Osteoblast (primary cell): ENCODE measurements around the gene LSMEM2. TPM values are rescaled to one million over a fixed set of nuclear protein-coding genes. Genes with fewer than 3 reads are reported as not detected.
A peak's percentile ranks its signal among the peaks of the same experiment; 100 is the strongest.

Experiments used
- DNase-seq: peaks from one replicate; pipeline ENCODE4 v3.0.0; 2011; ENCODE audit warnings: low spot score, mixed read lengths; ENCODE audit not compliant: insufficient read length; ENCODE audit errors: missing footprints
- H2AFZ ChIP-seq: 2 replicates; pipeline ENCODE4 v1.6.0; 2011; ENCODE audit warnings: mild to moderate bottlenecking, low read length
- H3K27ac ChIP-seq: 2 replicates; pipeline ENCODE4 v1.5.1; 2011; ENCODE audit warnings: mild to moderate bottlenecking, low read depth, low read length, moderate library complexity
- H3K27me3 ChIP-seq: 2 replicates; pipeline ENCODE4 v1.6.0; 2012; ENCODE audit warnings: mild to moderate bottlenecking, control low read depth, inconsistent platforms, low read length, moderate library complexity; ENCODE audit not compliant: insufficient read depth
- H3K36me3 ChIP-seq: 2 replicates; pipeline ENCODE4 v1.5.1; 2011; ENCODE audit warnings: mild to moderate bottlenecking, low read length, control low read depth, moderate library complexity; ENCODE audit not compliant: insufficient read depth
- H3K4me1 ChIP-seq: 2 replicates; pipeline ENCODE4 v1.5.1; 2011; ENCODE audit warnings: mild to moderate bottlenecking, low read length, control low read depth, moderate library complexity; ENCODE audit not compliant: insufficient read depth
- H3K4me2 ChIP-seq: 2 replicates; pipeline ENCODE4 v1.6.0; 2011; ENCODE audit warnings: mild to moderate bottlenecking, low read length; ENCODE audit not compliant: insufficient read depth
- H3K4me3 ChIP-seq: fragments of 200-600 bp; sonication (generic); 3 replicates; pipeline ENCODE4 v1.5.1; 2012; ENCODE audit warnings: mild to moderate bottlenecking, low read length, inconsistent platforms; ENCODE audit not compliant: insufficient read depth
- H3K79me2 ChIP-seq: 2 replicates; pipeline ENCODE4 v1.6.0; 2012; ENCODE audit warnings: mild to moderate bottlenecking, low read length, control low read depth, inconsistent platforms; ENCODE audit not compliant: insufficient read depth
- H3K9me3 ChIP-seq: 2 replicates; pipeline ENCODE4 v1.5.1; 2011; ENCODE audit warnings: low read depth, low read length, control low read depth
- H4K20me1 ChIP-seq: 2 replicates; pipeline ENCODE4 v1.6.0; 2012; ENCODE audit warnings: mild to moderate bottlenecking, low read length, control low read depth; ENCODE audit not compliant: insufficient read depth
- total RNA-seq: library from RNA; depleted of rRNA; stranded (reverse); fragments of >200 nt; gene quantifications from 2 replicates; pipeline ENCODE4 v1.2.3, GENCODE V29; 2012
- TF ChIP-seq, protein P1 (sequence below): IDR thresholded peaks from 2 replicates; pipeline ENCODE4 v1.5.1; 2011; ENCODE audit warnings: mild to moderate bottlenecking, low read depth, low read length, moderate library complexity; ENCODE audit errors: extremely low read depth

LSMEM2 gene
- total RNA-seq, 1 donor, result not detected

DNA sequence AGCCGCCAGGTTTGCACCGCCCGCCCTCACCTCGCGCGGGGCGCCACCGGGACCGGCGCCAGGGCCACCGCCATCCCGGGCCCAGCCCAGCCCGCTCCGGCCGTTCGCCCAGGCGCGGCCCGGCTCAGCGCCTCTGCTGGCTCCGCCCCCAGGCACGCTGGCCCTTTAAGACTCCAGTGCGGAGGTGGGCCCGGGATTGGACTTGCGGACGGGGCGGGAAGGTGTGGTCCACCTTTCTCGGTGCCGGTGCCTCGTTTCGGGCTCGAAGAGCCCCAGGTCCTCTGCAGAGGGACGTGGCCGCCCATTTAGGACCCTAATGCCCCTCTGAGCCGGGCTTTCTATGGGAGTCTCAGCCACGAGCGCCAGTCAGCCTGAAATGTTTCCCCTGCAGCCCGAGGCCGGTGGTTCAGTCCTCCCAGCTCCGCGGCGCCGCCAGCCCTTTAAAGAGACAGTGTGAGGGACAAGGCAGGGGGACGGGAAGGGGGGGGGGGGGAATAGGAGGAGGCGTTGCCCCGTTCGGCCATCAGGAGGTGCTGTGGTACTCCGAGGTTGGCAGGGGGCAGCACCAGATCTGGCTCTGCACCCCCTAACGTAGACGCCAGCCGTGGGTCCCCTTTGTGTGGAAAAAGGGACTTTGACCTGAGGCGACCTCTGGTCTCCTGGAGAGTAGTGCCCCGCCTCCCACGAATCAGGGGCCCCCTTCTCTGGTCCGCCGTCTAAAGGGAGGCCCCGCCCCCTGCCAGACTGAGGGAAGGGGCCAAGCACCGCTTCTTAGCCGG lies 42.6 kb downstream of the LSMEM2 start:
- Histone ChIP-seq H3K9me3 (no peaks in the 10 kb centered on the region), H3K36me3 (peaks cover 40% of the 10 kb centered on the region), H3K27me3 (no peaks in the 10 kb centered on the region), H3K79me2 (peaks cover 36% of the 10 kb centered on the region), H3K4me3 (peak overlapping the region; percentile 91), H3K4me2 (peak overlapping the region; percentile 99), H4K20me1 (peaks cover 36% of the 10 kb centered on the region), H3K27ac (peak overlapping the region; percentile 99), H2AFZ (peak overlapping the region; percentile 99), H3K4me1 (peaks cover 14% of the 10 kb centered on the region)
- TF ChIP-seq, protein P1, sequence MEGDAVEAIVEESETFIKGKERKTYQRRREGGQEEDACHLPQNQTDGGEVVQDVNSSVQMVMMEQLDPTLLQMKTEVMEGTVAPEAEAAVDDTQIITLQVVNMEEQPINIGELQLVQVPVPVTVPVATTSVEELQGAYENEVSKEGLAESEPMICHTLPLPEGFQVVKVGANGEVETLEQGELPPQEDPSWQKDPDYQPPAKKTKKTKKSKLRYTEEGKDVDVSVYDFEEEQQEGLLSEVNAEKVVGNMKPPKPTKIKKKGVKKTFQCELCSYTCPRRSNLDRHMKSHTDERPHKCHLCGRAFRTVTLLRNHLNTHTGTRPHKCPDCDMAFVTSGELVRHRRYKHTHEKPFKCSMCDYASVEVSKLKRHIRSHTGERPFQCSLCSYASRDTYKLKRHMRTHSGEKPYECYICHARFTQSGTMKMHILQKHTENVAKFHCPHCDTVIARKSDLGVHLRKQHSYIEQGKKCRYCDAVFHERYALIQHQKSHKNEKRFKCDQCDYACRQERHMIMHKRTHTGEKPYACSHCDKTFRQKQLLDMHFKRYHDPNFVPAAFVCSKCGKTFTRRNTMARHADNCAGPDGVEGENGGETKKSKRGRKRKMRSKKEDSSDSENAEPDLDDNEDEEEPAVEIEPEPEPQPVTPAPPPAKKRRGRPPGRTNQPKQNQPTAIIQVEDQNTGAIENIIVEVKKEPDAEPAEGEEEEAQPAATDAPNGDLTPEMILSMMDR, result peak; percentile 14
- DNase-seq, result peak; percentile 100

DNA sequence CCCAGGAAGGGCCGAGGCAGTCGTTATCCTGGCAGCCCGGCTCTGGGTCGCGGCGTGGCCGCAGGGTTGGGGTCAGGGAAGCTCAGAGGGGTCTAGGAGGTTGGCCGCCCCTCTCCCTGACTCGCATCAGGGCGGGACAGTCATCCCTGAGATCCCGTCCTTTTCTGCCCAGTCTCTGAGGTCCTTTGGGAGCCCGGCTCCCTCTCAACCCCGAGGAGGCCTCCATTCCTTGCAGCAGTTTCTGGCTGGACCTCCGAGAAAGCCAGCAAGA lies 43.2 kb downstream of the LSMEM2 start:
- peaks cover 15% of the 10 kb centered on the region for H3K4me1 ChIP-seq
- H3K27me3 ChIP-seq, result no peaks in the 10 kb centered on the region
- peaks cover 37% of the 10 kb centered on the region for H4K20me1 ChIP-seq
- TF ChIP-seq, protein P1, result no peak
- H3K36me3 ChIP-seq, result peaks cover 38% of the 10 kb centered on the region
- H3K4me2 ChIP-seq, result peak overlapping the region; percentile 99
- peak overlapping the region; percentile 89 for H2AFZ ChIP-seq
- peaks cover 41% of the 10 kb centered on the region for H3K79me2 ChIP-seq
- no peak overlapping the region for H3K27ac ChIP-seq
- H3K9me3 ChIP-seq, result no peaks in the 10 kb centered on the region
- peak overlapping the region; percentile 91 for H3K4me3 ChIP-seq
- peak; percentile 62 for DNase-seq

DNA sequence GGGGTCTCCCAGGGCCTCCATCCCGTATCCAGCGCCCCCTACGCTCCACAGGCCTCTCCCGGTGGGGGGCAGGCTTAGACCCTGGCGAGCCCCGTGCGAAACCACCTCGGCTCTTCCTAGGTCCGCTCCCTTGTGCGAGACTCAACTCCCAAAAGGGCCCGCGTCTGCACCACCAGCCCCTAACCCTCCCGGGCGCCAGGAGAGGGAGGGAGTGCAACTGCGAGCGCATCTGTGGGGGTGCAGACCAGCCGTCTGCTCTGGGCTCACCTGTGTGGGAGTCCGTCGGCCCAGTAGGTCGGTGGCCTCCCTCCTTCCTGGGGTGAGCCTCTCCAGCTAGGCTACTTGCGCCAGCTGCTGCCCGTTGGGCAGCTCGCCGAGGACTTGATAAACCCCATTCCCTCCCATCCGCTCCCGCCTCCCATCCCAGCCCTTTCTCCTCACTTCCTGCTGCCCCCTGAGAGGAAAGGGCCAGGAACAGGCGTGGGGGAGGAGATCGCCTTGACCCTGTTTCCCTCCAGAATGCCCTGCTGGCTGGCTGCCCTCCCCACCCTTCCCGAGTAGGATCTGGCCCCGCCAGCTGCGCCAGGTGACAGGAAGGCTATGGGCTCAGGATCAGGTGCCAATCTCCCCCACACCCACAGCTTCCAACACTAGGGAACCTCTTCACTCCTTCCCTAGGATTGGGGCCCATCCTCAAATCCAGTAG lies 43.7 kb downstream of the LSMEM2 start, which contains the start of gene HYAL2:
TSS of gene HYAL2 (minus strand) at position 360 of the 706 bp plus-strand sequence. CDS start 2,256 bp downstream, outside the sequence.
- peak within 1 kb of the TSS; percentile 99 for H2AFZ ChIP-seq
- peak; percentile 66 for DNase-seq
- peaks cover 34% of the 10 kb centered on the region for H4K20me1 ChIP-seq
- H3K27ac ChIP-seq, result peak within 1 kb of the TSS; percentile 99
- peaks cover 20% of the 10 kb centered on the region for H3K4me1 ChIP-seq
- TF ChIP-seq, protein P1, result no peak
- peaks cover 35% of the 10 kb centered on the region for H3K36me3 ChIP-seq
- peak within 1 kb of the TSS; percentile 99 for H3K4me2 ChIP-seq
- no peaks in the 10 kb centered on the region for H3K9me3 ChIP-seq
- H3K27me3 ChIP-seq, result no peaks in the 10 kb centered on the region
- peaks cover 45% of the 10 kb centered on the region for H3K79me2 ChIP-seq
- H3K4me3 ChIP-seq, result peak within 1 kb of the TSS; percentile 91

DNA sequence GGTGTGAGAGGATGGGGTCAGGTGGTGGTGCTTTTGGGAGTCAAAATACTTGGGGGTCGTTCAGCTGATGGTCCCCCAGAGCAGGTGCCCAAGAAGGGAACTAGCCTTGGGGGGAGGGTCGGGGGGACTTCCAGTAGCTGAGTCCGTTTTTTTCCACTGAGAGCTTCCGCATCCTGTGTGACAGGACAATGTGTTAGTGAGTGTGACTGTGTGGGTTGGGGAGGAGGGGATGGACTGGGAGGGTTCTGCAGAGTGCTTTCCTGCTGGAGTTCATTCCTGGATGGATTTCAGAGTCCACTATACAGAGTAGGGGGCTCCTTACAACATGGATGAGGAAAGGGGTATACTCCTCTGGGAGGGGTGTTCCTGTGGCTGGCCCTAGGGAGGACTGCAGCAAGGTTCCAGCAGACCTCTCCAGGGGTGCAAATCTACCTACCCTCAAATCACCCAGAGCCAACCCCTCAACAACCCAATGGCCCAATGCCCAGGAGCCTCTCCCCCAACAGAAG lies 44.3 kb downstream of the LSMEM2 start:
- Histone ChIP-seq H3K4me1 (peaks cover 21% of the 10 kb centered on the region), H3K27ac (no peak overlapping the region), H3K36me3 (peaks cover 29% of the 10 kb centered on the region), H3K9me3 (no peaks in the 10 kb centered on the region), H3K79me2 (peaks cover 48% of the 10 kb centered on the region), H4K20me1 (peaks cover 31% of the 10 kb centered on the region), H3K4me3 (no peak overlapping the region), H2AFZ (no peak overlapping the region), H3K4me2 (no peak overlapping the region), H3K27me3 (no peaks in the 10 kb centered on the region)
- DNase-seq, result no peak
- TF ChIP-seq, protein P1, result no peak
